PC-3 (cell line): ENCODE data around the gene CRYBG3.

Experiments
- CTCF ChIP-seq: fragments of 300-600 bp; sonication (generic); conservative IDR thresholded peaks from 2 replicates; pipeline ENCODE4 v1.5.1; 2017; ENCODE audit warnings: antibody characterized with exemption, low read depth, mild to moderate bottlenecking, low read length
- EZH2 ChIP-seq: fragments of 300-600 bp; sonication (generic); IDR thresholded peaks from one replicate; pipeline ENCODE4 v1.6.1; 2017; ENCODE audit warnings: antibody characterized with exemption, mild to moderate bottlenecking, low read length; ENCODE audit not compliant: unreplicated experiment

DNA sequence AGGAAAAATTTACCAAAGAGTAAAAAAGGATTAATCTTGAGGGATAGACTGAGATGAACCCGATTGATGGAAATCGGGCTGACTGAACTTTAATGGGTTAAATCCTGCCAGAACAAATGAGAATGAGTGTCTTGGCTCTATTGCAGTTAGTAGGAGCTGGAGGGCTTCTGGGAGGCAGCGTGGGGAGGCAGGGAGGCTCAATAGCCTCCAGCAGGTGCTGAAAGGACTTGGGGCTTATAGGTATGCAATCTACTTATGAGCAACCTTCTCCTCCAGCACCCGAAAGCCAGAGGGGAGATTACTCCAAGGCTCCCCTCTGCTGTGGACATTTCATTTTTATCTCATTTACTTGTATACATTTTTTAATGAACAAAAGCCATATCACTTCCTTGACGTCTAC lies 1.0 kb upstream of the CRYBG3 start:
- no peak for TF ChIP-seq CTCF
- no peak for TF ChIP-seq EZH2
